ENCODE data around the gene NECTIN1. TPM values are rescaled to one million over a fixed set of nuclear protein-coding genes. Genes with fewer than 3 reads are reported as not detected.
A peak's percentile ranks its signal among the peaks of the same experiment; 100 is the strongest.

Gene NECTIN1
- total and polyA plus RNA-seq, 2 of the 13 experiments (the other 11 are each of a cell fraction or from before 2014, with no cell fraction given), result 3.9 to 7.3 TPM

DNA sequence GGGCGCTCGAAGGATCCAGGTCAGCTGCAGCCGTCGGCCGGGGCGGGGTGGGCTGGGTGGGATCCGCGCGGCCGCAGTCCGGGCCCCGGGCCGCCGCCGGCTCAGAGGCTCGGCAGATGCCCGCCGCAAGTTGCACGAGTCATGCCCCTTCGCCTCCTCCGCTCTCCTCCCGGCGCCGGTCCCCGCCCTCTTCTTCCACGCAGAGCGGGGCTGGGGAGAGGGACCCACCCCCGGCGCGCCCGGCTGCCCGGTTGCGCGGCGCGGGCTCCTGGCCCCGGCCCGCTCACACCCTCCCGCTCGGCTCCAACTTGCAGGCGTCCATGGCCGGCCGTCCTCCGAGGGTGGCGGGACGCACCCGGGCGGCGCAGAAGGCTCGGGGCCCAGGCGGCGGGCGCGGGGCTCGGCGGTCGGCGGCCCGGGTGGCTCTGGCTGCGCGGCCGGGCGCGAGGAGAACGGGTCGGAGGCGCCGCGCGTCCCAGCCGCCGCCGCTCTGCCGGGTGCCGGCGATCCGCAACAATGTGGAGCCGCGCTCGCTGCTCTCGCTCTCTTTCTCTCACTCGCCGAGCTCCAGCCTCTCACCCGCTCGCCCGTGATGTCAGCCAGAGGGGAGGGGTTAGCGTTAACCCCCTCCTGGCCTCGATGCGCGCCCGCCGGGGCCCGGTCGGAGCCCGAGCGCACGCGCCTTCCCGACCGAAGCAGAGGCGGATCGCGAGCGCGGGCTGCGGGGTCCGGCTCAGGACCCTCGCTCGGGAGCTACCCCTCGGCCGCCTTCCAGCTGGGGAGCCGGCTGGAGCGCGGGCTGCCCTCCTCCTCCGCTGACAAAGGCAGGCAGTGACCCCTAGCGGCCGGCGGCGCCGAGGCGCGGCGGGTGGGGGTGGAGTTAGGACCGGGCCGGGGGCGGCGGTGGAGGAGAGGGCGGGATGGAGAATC, at the start of gene NECTIN1 (continued):
- TF ChIP-seq ZBTB33 (CRISPR knock-in tag; IDR thresholded peaks at IDR 0.05) (no peak), ZFX (CRISPR knock-in tag; IDR thresholded peaks at IDR 0.05; ENCODE audit: low read depth) (peak; percentile 69), GTF3A (CRISPR knock-in tag; conservative IDR thresholded peaks at IDR 0.05) (peak; percentile 93; the same call in 1 of the 2 replicates), SP2 (CRISPR knock-in tag; IDR thresholded peaks at IDR 0.05) (peak; percentile 16; the same call in 1 of the 2 replicates), POGZ (CRISPR knock-in tag; IDR thresholded peaks at IDR 0.05) (peak; percentile 46; the same call in 1 of the 2 replicates), JDP2 (CRISPR knock-in tag; IDR thresholded peaks at IDR 0.05; ENCODE audit: borderline replicate concordance) (no peak), ZNF503 (CRISPR knock-in tag; IDR thresholded peaks at IDR 0.05) (peak; percentile 41; the same call in 1 of the 2 replicates), CHCHD3 (CRISPR knock-in tag; IDR thresholded peaks at IDR 0.05) (0 out of 2 replicates have a peak, but pooled peaks have one; percentile 40), RAD21 (CRISPR knock-in tag; IDR thresholded peaks at IDR 0.05) (peak; percentile 97), ZSCAN25 (CRISPR knock-in tag; IDR thresholded peaks at IDR 0.05) (0 out of 2 replicates have a peak, but pooled peaks have one; percentile 16), NCOA2 (CRISPR knock-in tag; IDR thresholded peaks at IDR 0.05) (no peak), RFXAP (CRISPR knock-in tag; IDR thresholded peaks at IDR 0.05; ENCODE audit: borderline replicate concordance) (no peak)
- TF ChIP-seq, protein P1, sequence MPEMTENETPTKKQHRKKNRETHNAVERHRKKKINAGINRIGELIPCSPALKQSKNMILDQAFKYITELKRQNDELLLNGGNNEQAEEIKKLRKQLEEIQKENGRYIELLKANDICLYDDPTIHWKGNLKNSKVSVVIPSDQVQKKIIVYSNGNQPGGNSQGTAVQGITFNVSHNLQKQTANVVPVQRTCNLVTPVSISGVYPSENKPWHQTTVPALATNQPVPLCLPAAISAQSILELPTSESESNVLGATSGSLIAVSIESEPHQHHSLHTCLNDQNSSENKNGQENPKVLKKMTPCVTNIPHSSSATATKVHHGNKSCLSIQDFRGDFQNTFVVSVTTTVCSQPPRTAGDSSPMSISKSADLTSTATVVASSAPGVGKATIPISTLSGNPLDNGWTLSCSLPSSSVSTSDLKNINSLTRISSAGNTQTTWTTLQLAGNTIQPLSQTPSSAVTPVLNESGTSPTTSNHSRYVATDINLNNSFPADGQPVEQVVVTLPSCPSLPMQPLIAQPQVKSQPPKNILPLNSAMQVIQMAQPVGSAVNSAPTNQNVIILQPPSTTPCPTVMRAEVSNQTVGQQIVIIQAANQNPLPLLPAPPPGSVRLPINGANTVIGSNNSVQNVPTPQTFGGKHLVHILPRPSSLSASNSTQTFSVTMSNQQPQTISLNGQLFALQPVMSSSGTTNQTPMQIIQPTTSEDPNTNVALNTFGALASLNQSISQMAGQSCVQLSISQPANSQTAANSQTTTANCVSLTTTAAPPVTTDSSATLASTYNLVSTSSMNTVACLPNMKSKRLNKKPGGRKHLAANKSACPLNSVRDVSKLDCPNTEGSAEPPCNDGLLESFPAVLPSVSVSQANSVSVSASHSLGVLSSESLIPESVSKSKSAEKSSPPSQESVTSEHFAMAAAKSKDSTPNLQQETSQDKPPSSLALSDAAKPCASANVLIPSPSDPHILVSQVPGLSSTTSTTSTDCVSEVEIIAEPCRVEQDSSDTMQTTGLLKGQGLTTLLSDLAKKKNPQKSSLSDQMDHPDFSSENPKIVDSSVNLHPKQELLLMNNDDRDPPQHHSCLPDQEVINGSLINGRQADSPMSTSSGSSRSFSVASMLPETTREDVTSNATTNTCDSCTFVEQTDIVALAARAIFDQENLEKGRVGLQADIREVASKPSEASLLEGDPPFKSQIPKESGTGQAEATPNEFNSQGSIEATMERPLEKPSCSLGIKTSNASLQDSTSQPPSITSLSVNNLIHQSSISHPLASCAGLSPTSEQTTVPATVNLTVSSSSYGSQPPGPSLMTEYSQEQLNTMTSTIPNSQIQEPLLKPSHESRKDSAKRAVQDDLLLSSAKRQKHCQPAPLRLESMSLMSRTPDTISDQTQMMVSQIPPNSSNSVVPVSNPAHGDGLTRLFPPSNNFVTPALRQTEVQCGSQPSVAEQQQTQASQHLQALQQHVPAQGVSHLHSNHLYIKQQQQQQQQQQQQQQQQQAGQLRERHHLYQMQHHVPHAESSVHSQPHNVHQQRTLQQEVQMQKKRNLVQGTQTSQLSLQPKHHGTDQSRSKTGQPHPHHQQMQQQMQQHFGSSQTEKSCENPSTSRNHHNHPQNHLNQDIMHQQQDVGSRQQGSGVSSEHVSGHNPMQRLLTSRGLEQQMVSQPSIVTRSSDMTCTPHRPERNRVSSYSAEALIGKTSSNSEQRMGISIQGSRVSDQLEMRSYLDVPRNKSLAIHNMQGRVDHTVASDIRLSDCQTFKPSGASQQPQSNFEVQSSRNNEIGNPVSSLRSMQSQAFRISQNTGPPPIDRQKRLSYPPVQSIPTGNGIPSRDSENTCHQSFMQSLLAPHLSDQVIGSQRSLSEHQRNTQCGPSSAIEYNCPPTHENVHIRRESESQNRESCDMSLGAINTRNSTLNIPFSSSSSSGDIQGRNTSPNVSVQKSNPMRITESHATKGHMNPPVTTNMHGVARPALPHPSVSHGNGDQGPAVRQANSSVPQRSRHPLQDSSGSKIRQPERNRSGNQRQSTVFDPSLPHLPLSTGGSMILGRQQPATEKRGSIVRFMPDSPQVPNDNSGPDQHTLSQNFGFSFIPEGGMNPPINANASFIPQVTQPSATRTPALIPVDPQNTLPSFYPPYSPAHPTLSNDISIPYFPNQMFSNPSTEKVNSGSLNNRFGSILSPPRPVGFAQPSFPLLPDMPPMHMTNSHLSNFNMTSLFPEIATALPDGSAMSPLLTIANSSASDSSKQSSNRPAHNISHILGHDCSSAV (CRISPR knock-in tag; IDR thresholded peaks at IDR 0.05; ENCODE audit: borderline replicate concordance), result no peak
- TF ChIP-seq, protein P2, sequence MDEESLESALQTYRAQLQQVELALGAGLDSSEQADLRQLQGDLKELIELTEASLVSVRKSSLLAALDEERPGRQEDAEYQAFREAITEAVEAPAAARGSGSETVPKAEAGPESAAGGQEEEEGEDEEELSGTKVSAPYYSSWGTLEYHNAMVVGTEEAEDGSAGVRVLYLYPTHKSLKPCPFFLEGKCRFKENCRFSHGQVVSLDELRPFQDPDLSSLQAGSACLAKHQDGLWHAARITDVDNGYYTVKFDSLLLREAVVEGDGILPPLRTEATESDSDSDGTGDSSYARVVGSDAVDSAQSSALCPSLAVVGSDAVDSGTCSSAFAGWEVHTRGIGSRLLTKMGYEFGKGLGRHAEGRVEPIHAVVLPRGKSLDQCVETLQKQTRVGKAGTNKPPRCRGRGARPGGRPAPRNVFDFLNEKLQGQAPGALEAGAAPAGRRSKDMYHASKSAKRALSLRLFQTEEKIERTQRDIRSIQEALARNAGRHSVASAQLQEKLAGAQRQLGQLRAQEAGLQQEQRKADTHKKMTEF (CRISPR knock-in tag; IDR thresholded peaks at IDR 0.05), result peak; percentile 74; the same call in 1 of the 2 replicates

Measured in HepG2 (cell line).